CMK (cell line): ENCODE results near the gene HOXD10.

ENCODE experiments used
- DNase-seq: peaks from one replicate; pipeline ENCODE4 v3.0.0-alpha.2; 2010; ENCODE audit warnings: low read depth

HOXD10 gene

DNA sequence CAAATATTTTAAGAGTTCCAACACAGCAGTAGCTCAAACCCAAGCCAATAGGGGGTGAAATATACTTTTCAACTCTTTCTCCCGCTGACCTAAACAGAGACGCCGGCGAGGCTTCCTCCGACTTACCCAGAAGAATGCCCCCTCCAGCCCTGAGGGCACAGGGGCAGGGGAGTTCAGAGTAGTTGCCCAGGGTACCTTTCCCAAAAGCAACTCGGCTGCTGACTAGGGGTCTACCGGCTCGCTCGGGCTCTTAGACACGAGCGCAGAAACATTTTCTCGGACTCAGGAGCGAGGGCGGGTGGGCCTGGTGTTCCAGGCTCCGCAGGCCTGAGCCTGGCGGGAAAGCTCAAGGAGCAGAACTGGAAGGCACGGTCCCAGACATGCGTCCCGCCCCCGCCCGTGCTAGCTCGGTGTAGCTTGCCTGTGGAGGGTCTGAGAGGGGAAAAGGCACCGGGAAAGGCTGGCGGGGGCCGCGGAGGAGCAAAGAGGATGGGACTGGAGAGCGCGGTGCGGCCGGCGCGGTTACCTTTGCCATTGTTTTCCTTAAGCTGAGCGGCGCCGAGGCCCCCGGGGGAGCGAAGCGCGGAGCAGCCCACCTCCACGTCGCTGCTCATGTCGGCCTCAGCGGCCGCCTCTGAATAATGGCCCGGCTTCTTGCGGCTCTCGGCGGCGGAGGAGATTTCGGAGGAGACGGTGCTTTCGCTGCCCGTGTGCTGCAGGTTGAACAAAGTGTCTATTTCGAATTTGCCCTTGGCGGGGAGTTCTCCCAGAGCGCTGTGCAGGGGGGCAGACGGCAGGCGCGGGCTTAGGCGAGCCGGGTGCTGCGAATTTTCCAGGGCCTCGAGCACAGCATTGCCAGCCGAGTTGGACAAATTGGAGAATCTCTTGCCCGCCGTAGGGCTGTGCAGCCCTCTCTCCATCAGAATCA lies 33.5 kb upstream of the HOXD10 start:
- no peak for DNase-seq

DNA sequence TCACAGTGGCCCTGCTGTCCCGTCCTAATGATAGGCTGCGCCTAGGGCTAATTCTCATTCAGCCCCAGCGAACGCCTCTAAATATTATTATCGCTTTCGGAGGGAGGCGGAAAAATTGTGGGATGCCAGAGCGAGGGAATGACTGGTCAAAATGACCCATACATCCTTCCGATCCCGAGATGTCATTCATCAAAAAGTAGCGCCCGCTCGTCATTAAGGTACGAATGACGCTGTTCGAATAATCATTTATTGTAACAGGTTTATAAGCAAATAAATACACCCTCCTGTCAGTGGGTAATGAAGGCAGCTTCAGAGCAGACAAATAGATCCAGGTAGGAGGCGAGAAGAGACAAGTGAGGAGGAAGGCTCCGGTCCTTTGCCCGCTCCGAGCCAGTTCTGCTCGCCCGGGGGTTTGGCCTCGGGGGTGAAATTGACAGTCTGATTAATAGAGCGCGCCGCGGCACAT lies 32.7 kb upstream of the HOXD10 start, which contains the start of gene EVX2:
Gene EVX2 (minus strand): TSS at position 167 of the 466 bp plus-strand sequence. CDS start 186 bp downstream, outside the sequence.
- DNase-seq = no peak

DNA sequence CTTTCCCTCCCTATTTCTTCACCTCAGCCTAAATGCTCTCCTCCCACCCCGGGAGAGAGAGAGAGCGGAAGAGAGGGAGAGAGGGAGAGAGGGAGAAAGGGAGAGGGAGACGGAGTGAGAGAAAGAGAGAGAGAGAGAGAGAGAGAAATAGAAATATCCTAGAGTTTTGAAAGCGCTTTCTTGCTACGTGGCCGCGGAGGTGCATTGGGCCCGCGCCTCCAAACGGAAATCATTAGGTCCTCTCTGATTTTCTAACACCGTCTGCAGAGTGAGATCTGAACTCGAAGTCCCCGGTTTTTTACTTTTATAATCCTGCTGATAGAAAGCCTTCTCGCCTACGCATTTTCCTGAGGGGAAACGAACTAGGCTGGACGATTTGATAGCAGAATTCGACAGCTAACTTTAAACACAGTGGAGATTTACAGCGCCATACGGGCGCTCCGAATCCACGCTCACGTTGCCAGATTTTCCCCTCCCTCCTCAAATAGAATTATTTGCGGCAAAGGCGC lies 31.9 kb upstream of the HOXD10 start:
- DNase-seq = no peak

DNA sequence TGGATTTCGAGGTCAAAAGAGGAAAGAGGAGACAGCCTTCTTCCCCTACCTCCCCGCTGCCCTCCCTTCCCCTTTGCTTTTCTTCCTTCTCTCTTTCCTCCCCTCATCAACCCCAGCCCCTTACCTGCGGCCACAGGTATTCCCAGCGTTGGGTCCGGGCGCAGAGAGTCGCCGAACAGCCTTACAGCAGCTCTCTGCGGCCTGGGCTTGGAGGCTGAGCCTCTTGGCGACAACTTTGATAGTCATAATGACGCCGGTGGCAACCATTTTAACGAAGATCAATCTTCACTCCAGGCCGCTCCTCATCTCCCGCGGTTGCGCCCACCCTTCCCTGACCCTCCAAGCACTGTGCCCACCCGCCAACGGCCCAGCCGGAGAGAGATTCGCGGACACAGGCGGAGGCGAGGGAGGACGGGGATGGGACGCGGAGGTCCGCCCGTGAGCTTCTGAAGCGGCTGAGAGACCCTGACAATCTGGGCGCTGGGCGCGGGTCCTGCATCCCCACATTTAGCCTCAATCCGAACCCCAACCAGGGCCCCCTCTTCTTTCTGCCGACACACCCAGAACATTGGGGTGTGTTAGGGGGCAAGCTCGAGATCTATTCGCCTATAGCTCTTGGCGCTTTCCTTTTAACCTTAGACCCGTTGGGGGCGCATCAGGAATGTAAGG lies 31.3 kb upstream of the HOXD10 start:
- no peak for DNase-seq

DNA sequence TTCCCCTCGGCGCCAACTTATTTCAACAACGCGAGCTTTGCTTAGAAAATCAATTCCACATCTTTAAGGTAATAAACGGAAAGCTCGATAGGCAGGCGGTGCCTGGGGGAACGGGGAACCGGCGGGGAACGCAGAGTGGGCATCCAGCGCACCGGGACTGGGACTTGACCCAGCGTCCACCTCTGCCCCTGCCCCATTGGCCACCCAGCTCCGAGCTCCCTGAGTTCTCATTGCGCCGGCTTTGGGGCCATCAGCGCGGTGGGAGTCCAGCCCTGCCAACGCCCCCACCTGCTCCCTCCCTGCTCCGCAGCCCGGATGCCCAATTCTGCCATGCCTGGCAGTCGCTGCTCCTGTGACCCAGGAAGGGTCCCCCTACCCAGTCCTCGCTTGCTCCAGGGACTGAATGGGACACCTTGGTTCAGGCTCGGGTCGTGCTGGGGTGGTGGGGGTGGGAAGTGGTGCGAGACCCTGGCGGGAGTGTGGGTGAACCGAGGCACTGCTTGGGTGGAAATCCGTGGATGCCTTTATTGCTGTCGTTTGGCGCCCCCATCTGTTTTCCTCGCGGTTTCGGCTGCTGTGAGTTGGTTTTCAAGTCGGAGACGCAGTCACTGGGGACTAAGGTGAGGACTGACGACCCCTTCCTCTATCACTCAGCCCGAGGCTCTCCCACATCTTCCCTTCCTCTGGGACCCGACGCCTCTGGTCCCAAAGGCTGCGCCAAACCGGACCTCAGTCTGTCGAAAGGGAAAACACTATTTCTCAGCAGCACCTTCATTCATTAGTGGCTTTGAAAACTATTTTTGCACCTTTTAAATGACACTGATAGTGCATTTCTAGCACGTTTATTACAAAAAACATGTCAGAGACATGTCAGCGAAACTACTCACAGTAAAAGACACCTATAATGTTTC lies 30.5 kb upstream of the HOXD10 start:
- no peak for DNase-seq

DNA sequence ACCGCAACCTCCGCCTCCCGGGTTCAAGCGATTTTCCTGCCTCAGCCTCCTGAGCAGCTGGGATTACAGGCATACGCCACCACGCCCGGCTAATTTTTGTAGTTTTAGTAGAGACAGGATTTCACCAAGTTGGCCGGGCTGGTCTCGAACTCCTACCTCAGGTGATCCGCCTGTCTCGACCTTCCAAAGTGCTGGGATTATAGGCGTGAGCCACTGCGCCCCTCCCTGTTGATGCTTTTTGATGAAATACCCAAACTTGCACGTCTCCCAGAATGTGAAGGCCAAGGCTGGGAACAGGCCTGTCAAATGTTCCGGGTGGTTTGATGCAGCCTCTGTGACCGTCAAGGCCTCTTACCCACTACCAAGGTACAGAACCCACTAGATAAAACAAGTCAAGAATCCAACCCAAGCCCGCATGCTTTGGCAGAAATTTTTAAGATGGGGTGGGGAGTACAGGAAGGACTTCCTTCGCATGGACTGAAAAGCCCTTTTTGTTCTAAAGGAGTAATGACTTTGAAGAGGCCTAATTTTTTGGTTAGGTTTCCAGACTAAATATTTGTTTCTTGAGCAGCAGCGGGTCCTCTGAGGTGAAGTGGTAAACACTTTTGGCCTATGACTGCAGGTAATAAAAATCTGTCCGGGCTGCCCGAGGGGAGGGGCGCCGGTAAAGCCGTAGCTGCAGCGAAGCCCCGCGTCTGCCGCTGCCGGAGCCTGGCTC lies 29.1 kb upstream of the HOXD10 start:
- no peak for DNase-seq

DNA sequence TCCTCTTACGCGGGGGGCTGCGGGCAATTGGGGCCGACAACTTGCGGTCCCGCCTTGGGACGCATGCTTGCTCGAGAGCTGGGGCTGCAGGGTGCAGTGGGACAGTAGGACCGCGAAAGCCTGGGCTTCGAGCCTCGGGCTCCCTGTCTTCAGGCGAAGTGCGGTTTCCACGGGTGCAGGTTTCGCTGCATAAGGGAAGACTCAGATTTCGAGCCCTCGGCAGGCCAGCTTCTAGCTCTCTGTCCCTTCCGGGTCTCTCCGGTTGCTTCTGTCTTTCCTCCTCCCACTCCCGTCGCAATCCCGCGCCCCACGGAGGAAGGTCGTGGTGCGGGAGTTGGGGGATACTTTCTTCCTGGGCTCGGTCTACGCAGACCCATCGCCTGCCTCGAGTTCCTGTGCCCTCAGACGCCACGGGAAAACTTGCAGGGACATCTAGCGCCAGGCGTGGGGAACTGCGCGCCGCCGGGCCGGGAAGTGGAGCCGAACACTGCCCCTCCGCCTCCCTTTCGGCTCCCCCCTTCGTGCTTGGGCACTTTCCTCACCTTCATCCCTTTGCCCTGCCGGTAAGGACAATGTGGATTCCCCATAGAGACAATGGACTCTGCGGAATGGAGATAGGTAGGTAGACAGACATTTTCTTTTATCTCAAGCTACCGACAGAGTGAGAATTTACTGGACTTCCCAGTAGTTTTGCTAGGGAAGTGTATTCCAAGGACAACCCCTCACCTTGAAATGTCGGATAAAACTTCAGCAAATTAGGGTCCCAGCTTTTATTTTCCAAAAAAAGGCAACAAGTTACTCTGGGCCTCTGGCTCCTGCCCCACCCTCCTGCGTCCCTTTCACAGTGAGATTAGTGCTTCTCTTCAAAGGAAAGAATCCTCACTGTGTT lies 28.3 kb upstream of the HOXD10 start:
- no peak for DNase-seq

DNA sequence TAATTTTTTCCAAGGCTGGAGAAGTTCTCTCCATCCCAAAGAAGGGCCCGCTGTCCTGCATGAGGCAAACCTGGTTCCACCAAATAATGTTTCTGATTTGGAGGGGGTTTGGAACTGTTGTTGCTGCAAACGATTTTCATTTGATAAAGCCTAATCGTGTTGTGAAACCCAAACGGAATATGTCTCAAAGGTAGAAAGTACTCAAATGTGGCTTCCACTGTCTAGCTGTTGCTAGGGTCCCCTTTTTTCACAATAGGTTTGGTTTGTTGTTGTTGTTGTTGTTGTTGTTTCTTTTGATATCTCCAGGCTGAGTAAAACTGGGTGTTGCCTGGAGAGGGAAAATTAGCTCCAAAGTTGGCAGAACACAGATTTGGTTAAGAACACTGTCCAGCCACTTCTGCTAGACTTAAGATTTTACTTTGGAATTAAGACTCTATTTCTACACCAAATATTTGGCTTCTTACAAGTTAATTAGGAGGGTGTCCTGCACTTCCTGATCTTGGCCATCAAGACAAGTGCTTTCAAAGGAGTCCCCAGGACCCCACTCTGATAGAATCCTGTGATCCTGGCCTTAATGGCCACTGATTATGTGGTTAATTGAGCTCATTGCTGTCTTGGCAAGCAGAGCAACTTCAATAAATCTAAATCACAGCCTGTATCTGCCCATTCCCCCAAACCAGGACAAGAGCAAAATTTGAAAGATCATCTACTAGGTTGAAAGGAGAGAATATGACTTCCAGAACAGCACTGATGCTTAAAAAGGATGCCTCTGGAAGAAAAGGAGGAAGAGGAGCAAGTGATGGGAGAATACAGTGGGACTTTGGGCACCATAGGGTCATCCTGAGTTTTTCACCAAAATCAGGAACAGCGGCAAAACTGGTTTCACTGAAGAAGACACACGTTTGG lies 27.4 kb upstream of the HOXD10 start:
- no peak for DNase-seq

DNA sequence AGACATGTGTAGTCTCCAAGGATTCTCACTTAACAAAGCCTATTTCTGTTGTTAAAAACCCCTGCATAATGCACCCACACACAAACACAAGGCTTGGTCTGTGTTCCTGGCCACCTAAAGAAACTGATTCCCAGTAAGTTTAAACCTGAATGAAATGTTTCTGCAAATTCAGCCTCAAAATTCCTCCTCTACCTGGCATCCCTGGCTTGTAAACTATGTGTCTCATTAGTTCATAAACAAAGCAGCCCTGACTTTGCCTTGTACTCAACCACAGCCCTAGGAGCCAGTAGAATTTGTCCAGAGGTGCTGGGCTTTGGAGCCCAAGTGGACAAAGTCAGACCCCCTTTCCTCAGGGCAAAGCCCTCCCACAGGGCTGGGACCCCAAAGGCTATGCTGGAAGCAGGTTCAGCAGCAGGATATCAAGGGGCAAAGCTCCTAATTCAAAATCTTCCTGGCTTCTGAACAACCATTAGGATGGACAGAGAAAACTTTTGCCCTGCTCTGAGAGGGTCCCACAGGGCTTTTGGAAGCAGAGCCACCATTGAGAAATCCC lies 26.7 kb upstream of the HOXD10 start:
- DNase-seq = no peak

DNA sequence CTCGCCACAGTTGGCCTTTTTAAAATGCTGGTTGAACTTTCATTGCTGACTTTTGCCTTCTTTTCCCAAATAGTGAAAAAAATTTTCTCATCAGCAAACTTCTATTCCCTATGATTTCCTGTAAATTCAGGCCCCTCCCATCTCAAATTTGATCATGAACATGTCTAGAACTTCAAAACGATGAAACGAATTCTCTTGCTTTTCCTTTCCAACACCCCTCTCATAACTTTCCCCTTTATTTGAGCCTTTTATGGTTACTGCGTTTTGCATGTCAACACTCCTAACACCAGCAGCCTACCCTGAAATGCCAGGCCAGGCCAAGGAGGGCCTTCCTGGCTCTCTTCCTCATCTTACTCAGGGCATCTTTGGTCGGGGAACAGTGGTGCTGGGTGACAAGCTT lies 25.7 kb upstream of the HOXD10 start:
- DNase-seq = no peak

DNA sequence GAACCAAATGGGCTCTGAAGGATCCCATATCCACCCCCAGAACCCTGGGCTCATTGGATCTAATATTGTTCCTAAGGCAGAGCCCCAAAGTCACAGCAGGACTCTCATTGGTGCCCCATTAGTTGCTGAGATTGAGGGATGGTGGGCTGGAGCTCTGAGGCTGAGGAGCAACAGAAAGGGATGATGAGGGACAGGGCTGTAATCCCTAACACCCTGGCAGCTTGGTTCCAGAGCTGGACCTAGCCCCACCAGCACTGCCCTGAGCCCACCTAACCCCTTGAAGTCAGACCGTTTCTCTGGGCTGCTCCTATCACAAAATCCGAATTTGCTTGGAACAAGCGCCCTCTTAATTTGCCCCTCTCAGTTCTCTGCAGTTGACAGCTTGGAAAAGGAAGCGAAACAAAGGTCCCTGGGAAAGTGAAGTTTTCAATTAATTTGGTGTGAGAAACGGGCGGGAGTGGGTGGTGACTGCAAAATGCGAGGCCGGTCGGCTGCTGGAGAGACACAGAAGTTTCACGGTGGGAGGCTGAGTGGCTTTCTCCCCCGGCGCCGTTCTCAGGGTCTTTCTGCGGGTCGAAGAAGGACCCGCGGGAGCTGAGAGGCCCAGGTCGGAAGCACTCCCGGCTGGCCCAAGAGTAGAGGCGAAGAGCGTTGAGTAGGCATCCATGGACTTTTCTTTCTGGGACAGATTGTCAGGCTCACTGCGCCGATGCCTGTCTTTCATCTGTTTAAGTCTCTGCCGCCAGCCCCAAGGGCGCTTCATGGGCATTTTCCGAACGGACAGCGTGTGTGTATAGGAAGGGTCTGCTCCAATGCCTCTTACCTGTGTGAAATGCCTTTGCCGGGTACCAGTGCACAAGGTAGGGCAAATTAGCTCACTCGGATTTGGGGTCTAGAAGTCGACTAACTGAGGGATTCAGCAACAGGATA lies 25.0 kb upstream of the HOXD10 start:
- DNase-seq = no peak

DNA sequence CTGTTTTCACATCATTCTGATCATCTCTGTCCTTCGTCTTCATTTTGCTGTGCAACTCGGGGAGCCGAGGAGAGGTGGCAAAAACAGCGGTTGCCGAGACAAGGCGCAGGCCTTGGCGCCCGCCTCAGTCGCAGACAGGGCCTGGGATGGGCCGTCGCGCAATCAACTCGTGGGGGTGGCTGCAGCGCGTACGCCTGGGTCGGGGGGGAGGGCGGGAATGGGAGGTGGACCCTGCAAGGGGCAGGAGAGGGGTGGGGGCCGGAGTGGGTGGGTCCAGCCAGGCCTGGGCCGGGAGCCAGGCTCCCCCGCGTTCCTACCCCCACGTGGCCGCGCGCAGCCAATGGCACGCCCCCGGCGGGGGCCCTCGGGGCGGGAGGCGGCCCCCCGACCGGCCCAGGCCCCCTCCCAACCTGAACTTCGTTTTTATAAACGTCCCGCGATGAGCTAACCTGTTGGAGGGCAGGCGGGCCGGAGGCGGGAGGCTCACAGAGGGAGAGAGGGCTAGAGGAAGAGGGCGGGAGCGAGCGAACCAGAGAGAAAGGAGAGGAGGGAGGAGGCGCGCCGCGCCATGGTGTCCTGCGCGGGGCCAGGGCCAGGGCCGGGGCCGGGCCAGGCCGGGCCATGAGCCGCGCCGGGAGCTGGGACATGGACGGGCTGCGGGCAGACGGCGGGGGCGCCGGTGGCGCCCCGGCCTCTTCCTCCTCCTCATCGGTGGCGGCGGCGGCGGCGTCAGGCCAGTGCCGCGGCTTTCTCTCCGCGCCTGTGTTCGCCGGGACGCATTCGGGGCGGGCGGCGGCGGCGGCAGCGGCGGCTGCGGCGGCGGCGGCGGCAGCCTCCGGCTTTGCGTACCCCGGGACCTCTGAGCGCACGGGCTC lies 24.1 kb upstream of the HOXD10 start, which contains the start of gene HOXD13:
Gene HOXD13 (plus strand): TSS at position 452 of the 875 bp plus-strand sequence. CDS start 170 bp downstream, at position 622.
- no peak for DNase-seq

DNA sequence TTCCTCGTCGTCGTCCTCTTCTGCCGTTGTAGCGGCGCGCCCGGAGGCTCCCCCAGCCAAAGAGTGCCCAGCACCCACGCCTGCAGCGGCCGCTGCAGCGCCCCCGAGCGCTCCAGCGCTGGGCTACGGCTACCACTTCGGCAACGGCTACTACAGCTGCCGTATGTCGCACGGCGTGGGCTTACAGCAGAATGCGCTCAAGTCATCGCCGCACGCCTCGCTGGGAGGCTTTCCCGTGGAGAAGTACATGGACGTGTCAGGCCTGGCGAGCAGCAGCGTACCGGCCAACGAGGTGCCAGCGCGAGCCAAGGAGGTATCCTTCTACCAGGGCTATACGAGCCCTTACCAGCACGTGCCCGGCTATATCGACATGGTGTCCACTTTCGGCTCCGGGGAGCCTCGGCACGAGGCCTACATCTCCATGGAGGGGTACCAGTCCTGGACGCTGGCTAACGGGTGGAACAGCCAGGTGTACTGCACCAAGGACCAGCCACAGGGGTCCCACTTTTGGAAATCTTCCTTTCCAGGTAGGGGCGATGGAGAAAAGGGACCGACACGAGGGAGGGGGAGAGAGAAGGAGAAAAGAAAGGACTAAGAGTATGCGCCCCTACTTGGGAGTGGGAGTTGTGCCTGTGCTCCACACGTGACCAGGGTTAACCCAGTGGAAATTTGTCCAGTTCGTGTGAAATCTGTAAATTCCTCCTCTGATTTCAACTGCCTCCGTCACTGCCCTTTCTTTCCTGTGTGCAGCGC lies 23.3 kb upstream of the HOXD10 start:
- no peak for DNase-seq

DNA sequence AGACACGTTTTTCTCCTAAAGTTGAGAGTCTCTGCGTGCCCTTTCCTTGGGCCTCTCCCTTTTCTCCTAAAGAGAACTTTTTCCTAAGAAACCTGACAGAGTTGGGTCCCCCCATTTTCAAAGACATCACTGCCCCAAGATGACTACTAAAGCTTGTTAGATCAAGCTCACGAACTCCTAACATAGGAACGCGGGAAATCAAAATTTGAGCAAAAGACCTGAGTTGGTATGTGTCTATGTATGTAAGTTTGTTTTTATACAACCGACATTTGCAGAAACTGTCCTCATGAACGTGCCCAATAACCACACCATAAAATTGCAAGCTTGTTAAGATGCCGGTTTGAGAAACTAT lies 22.7 kb upstream of the HOXD10 start:
- no peak for DNase-seq

DNA sequence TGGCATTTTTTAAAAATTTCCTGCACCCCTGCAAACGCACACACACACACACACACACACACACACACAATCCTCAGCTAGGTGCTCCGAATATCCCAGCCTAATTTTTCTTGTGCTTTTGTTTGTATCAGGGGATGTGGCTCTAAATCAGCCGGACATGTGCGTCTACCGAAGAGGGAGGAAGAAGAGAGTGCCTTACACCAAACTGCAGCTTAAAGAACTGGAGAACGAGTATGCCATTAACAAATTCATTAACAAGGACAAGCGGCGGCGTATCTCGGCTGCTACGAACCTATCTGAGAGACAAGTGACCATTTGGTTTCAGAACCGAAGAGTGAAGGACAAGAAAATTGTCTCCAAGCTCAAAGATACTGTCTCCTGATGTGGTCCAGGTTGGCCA lies 22.2 kb upstream of the HOXD10 start:
- no peak for DNase-seq

DNA sequence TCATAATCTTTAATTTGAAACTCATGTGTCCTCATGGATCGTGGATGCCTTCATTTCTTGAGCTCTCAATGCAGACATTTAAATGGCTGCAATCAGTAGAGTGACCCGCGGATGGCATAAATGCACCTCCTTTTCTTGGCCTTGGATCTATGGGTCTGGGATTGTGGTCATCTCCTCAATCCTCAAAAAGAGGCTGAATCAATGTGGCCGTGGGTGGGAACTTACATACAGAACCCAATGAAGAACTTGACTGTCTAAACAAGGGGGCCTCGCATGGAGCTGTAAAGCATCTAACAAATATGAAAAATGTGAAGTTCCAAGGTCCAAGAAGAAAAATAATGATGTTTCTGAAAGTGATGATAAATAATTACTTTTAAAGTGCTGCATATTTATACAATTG lies 21.2 kb upstream of the HOXD10 start:
- no peak for DNase-seq
